Raji (cell line): Measurements from ENCODE around the gene CSPG4.

ENCODE experiments used
- POLR2A ChIP-seq: IDR thresholded peaks from 2 replicates; pipeline ENCODE4 v1.6.1; 2011; ENCODE audit warnings: low read depth, low read length, control low read depth; ENCODE audit not compliant: insufficient read depth

The CSPG4 gene

GRCh38 chr15:75705854-75706681 lies 6.6 kb downstream of the CSPG4 start:
- no peak for TF ChIP-seq POLR2A

GRCh38 chr15:75704618-75705017 lies 8.0 kb downstream of the CSPG4 start:
- no peak for TF ChIP-seq POLR2A

DNA sequence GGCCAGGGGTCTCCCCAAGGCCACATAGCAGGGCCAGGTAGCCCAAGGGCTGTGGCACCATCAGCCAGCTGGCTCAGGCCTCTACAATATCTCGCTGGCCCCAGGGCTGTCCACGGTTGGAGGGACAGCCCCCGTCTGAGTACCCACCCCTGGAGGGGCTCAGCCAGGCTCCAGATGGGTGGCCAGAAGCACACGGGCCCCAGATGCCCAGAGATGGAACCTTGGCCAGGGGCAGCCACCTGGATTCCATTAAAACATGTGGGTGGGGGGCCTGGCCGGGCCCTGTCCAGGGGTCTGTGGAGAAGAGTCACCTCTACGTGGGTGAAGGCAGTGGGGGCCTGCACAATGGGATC lies 8.4 kb downstream of the CSPG4 start:
- no peak for TF ChIP-seq POLR2A

- TF ChIP-seq POLR2A = no peak
Measured at GRCh38 chr15:75702436-75702835, 10.2 kb downstream of the CSPG4 start.

- no peak for TF ChIP-seq POLR2A
Measured at GRCh38 chr15:75697523-75697922, 15.1 kb downstream of the CSPG4 start.

GRCh38 chr15:75696854-75697259 lies 15.8 kb downstream of the CSPG4 start:
- no peak for TF ChIP-seq POLR2A

- no peak for TF ChIP-seq POLR2A
Measured at GRCh38 chr15:75696311-75696720, 16.3 kb downstream of the CSPG4 start.

DNA sequence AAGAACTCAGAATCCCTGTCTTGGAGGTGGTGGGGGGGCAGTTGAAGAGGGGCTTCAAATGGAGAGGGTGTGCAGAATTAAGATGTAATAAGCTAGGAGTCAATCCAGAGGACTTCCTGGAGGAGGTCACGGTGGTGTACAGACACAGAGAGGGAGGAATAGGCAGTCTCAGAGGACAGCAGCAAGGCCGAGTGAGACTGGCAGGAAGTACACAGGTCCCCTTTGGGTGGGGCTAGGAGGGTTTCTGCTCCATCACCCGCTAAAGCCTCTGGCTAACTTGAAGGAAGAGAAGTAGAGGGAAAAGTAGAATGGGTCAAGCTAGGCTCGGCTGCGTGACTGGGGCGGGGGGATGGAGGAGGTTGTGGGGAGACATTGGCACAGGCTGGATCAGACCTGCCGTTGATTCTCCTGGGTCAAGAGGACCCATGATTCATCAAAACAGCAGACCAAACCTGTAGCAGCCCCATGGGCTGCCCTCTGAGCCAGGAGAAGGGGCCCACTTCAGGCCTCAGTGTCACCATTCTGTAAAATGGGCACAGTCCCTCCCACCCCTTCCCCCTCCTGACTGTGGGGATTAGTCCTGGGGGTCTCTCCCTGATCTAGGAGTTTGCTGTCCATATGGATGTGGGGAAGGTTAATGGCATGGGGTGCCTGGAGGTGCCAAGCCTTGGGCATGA lies 16.9 kb downstream of the CSPG4 start:
- no peak for TF ChIP-seq POLR2A

DNA sequence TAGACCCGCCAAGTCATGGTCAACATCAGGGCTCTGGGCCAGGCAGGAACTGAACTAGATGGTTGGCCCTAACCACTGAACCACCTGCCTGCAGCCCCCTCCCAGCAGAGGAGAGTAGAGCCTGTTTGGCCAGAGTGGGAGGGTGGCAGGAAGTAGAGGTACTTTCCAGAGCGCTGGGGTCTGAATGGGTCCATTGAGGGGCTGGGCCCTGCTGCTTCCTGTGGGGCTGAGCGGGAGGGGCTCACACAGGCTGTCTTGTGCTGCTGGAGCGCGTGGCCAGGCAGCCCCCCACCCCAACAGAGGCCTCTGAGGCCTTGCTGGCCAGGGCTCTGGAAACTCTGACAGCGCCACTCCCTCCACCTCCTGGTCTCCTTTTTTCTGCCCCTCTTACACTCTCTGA lies 17.4 kb downstream of the CSPG4 start:
- no peak for TF ChIP-seq POLR2A

DNA sequence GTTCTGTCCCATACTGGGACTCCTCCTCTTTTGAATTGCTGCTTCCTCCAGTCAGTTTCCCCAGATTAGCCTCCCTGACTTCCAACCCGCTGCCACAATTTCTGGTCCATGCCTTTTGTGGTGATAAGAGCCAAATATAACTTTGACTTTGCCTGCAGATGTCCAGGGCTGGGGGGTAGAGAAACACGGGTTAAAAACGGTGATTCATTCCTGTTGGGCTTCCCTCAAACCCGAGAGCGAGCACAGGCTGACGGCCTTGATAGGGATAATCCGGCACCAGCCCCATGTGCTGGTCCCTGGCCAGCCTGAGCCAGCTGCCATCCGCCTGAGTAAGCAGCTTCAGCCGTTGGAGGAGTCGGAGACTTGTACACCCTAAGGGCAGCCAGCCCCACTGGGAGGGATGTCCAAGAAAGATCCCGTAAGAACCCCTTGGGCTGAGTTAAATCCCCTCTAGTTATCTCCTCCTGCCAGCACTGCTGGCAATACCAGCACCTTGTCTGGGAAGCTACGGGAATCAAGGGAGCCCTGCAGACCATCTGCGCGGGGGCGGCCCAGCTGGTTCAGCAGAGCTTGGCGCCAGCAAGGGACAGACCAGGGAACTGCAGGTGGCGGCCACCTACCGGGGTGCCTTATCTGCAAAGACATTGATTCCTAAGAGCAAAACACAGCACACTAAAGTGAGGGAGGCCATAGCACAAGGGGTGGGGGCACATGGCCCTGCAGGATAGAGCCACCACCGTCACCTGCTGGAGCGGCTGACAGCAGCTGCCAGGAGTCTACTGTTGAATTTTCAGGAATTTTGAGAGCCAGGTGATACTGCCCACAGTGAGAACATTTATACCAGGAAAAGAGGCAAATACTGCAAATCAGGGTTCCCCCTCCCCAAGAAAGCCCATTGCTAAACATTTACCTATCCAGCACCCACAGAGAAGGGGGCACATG lies 18.1 kb downstream of the CSPG4 start:
- TF ChIP-seq POLR2A = no peak

- TF ChIP-seq POLR2A = no peak
Measured at GRCh38 chr15:75693501-75694240, 19.0 kb downstream of the CSPG4 start.

GRCh38 chr15:75688831-75689230 lies 23.8 kb downstream of the CSPG4 start:
- TF ChIP-seq POLR2A = no peak

GRCh38 chr15:75688278-75688557 lies 24.4 kb downstream of the CSPG4 start:
- no peak for TF ChIP-seq POLR2A

DNA sequence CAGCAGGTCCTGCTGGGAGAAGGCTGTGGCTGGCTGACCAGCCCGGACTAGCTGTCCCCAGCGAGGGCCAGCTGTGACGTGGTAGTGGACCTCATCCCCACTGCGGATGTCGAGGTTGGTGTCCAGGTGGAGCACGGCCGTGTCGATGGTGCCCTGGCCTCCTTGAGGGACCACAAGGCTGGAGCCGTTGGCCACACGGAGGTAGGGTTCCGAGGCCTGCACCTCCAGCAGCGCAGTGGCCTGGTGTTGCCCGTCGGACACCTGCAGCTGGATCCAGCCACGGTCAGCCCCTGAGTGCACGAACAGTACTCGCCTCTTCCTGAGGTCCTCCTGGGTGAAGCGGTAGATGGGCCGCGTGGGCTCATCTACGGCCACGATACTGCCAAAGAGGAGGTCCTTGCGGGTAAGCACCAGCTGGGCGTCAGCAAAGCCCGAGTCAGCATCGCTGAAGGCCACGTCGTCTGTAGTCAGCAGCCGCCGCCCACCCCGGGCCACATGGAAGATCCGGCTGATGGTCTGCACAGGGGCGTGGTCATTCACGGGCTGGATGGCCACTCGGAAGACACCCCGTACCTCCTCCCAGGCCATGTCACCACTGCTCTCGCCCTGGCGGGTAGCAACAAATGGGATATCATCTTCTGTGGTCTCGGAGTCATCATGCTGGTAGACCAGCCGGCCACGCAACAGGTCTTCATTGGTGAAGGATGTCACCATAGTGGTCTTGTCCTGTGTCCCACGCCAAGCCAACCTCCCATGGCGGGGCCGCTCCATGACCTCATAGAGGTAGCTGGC lies 25.0 kb downstream of the CSPG4 start:
- no peak for TF ChIP-seq POLR2A
